Occipital lobe (tissue), 2 donors: ENCODE measurements around the gene SPSB4. TPM values are rescaled to one million over a fixed set of nuclear protein-coding genes. Genes with fewer than 3 reads are reported as not detected.

Source experiments
- DNase-seq: peaks from one replicate; lab custom pipeline; 2025; lab: John Stamatoyannopoulos, UW
- total RNA-seq: library from RNA; depleted of rRNA; stranded (reverse); fragments of >200 nt; gene quantifications from one replicate; pipeline ENCODE4 v1.2.3, GENCODE V29; 2014

Gene SPSB4
- total RNA-seq, 1 donor from 2014 or later = 8.3 TPM

GRCh38 chr3:141150081-141150830, 99.1 kb downstream of the SPSB4 start:
- DNase-seq = no peak

- no peak for DNase-seq
Observed at GRCh38 chr3:141150931-141151330, 99.8 kb downstream of the SPSB4 start.

GRCh38 chr3:141151439-141151838, 100.3 kb downstream of the SPSB4 start:
- no peak for DNase-seq

- no peak for DNase-seq
Observed at GRCh38 chr3:141152130-141152529, 101.0 kb downstream of the SPSB4 start.

GRCh38 chr3:141152801-141153678, 101.9 kb downstream of the SPSB4 start:
- no peak for DNase-seq

GRCh38 chr3:141153679-141153966, 102.5 kb downstream of the SPSB4 start:
- DNase-seq = no peak

GRCh38 chr3:141164852-141165251, 113.7 kb downstream of the SPSB4 start:
- no peak for DNase-seq

- no peak for DNase-seq
Observed at GRCh38 chr3:141167681-141168080, 116.5 kb downstream of the SPSB4 start.

GRCh38 chr3:141170678-141171295, 119.6 kb downstream of the SPSB4 start:
- DNase-seq = no peak

GRCh38 chr3:141174674-141175073, 123.5 kb downstream of the SPSB4 start:
- no peak for DNase-seq

- no peak for DNase-seq
Observed at GRCh38 chr3:141176775-141177174, 125.6 kb downstream of the SPSB4 start.

GRCh38 chr3:141178026-141178425, 126.9 kb downstream of the SPSB4 start:
- no peak for DNase-seq

GRCh38 chr3:141178551-141178950, 127.4 kb downstream of the SPSB4 start:
- no peak for DNase-seq

GRCh38 chr3:141179983-141180382, 128.8 kb downstream of the SPSB4 start:
- DNase-seq = no peak

GRCh38 chr3:141181196-141181595, 130.0 kb downstream of the SPSB4 start:
- DNase-seq = no peak

GRCh38 chr3:141181819-141182218, 130.7 kb downstream of the SPSB4 start:
- no peak for DNase-seq

- no peak for DNase-seq
Observed at GRCh38 chr3:141183606-141184005, 132.5 kb downstream of the SPSB4 start.

- DNase-seq = no peak
Observed at GRCh38 chr3:141184430-141184829, 133.3 kb downstream of the SPSB4 start.

GRCh38 chr3:141191097-141191749, 140.1 kb downstream of the SPSB4 start:
- DNase-seq = no peak

- peak; percentile 94 for DNase-seq
Observed at GRCh38 chr3:141192345-141192744, 141.2 kb downstream of the SPSB4 start.

- DNase-seq = no peak
Observed at GRCh38 chr3:141193066-141193830, 142.1 kb downstream of the SPSB4 start.
